H1 (cell line): ENCODE results near the gene PALD1. TPM values are rescaled to one million over a fixed set of nuclear protein-coding genes. Genes with fewer than 3 reads are reported as not detected.

Experiments
- CTCF ChIA-PET: fragments of 300-600 bp; sonication (Branson Sonifier 250); formaldehyde crosslinking; loops from one replicate; lab custom pipeline; 2021; ENCODE audit not compliant: partially characterized antibody; lab: Charles Lee
- POLR2A ChIA-PET: fragments of 300-600 bp; sonication (Branson Sonifier 250); formaldehyde crosslinking; loops from one replicate; lab custom pipeline; 2021; ENCODE audit warnings: inconsistent platforms; ENCODE audit not compliant: partially characterized antibody; lab: Charles Lee
- DNase-seq, 2 experiments: peaks; one replicate each; pipeline versions ENCODE4 v3.0.0 to v3.0.0-alpha.2; 2010 to 2022; ENCODE audit warnings: low spot score in 2 of 2, low read depth in 1 of 2, mixed read lengths in 1 of 2
- FAIRE-seq: peaks from 2 replicates; lab custom pipeline; 2011; peaks lifted over from hg19 to GRCh38; lab: Jason Lieb, UNC
- H2AFZ ChIP-seq: 2 replicates; pipeline ENCODE4 v1.8.1; 2012; ENCODE audit warnings: low read length, inconsistent platforms
- H2AK5ac ChIP-seq: 2 replicates; pipeline ENCODE4 v1.6.1; 2013; ENCODE audit warnings: low read depth, low read length
- H2BK120ac ChIP-seq: replicated peaks from 2 replicates; pipeline ENCODE3; 2013; ENCODE audit warnings: low read depth, low read length, inconsistent platforms
- H2BK12ac ChIP-seq: 2 replicates; pipeline ENCODE4 v1.6.1; 2013; ENCODE audit warnings: low read depth, low read length
- H2BK15ac ChIP-seq: 2 replicates; pipeline ENCODE4 v1.6.1; 2013; ENCODE audit warnings: low read length
- H2BK20ac ChIP-seq: 2 replicates; pipeline ENCODE4 v1.6.1; 2013; ENCODE audit warnings: low read length
- H2BK5ac ChIP-seq: 2 replicates; pipeline ENCODE4 v1.6.1; 2013; ENCODE audit warnings: low read depth, low read length
- H3K14ac ChIP-seq: 2 replicates; pipeline ENCODE4 v1.6.1; 2013; ENCODE audit warnings: inconsistent platforms; ENCODE audit not compliant: insufficient read length
- H3K18ac ChIP-seq: 2 replicates; pipeline ENCODE4 v1.6.1; 2013; ENCODE audit warnings: low read length; ENCODE audit errors: extremely low read depth
- H3K23ac ChIP-seq: 2 replicates; pipeline ENCODE4 v1.6.1; 2013; ENCODE audit warnings: inconsistent platforms; ENCODE audit not compliant: insufficient read length
- H3K23me2 ChIP-seq: 2 replicates; pipeline ENCODE4 v1.6.1; 2013; ENCODE audit warnings: low read depth, low read length
- H3K27ac ChIP-seq: 2 replicates; pipeline ENCODE4 v1.6.1; 2011; ENCODE audit warnings: low read depth, low read length, inconsistent platforms
- H3K27me3 ChIP-seq, 4 experiments: replicated peaks in 1 of 4; 1 replicate in 1 of 4; 2 replicates in 3 of 4; pipeline versions ENCODE4 v1.6.1 to v1.8.1; 2011 to 2013; ENCODE audit warnings: low read length in 3 of 4, mild to moderate bottlenecking in 3 of 4, inconsistent platforms in 2 of 4, mixed read lengths in 2 of 4, moderate library complexity in 1 of 4; ENCODE audit not compliant: control insufficient read depth in 3 of 4, insufficient read depth in 3 of 4; ENCODE audit errors: extremely low read depth in 1 of 4
- H3K36me3 ChIP-seq, 4 experiments: 2 replicates each; pipeline versions ENCODE4 v1.6.1 to v1.8.1; 2011 to 2013; ENCODE audit warnings: mild to moderate bottlenecking in 4 of 4, low read length in 3 of 4, moderate library complexity in 2 of 4, control low read depth in 1 of 4, inconsistent platforms in 1 of 4; ENCODE audit not compliant: insufficient read depth in 4 of 4, control insufficient read depth in 2 of 4
- H3K4ac ChIP-seq: replicated peaks from 2 replicates; pipeline ENCODE3; 2013; ENCODE audit warnings: low read length, low read depth, mixed read lengths, inconsistent platforms; ENCODE audit not compliant: insufficient read length
- H3K4me1 ChIP-seq, 4 experiments: replicated peaks in 1 of 4; 1 replicate in 1 of 4; 2 replicates in 3 of 4; pipeline versions ENCODE4 v1.6.1 to v1.8.1; 2011 to 2013; ENCODE audit warnings: low read length in 3 of 4, inconsistent platforms in 2 of 4, mixed read lengths in 1 of 4; ENCODE audit not compliant: insufficient read depth in 4 of 4, control insufficient read depth in 3 of 4
- H3K4me2 ChIP-seq, 2 experiments: 2 replicates each; pipeline versions ENCODE4 v1.6.1 to v1.8.1; 2011 to 2013; ENCODE audit warnings: low read depth in 2 of 2, low read length in 2 of 2, control low read depth in 1 of 2, inconsistent platforms in 1 of 2, mild to moderate bottlenecking in 1 of 2; ENCODE audit not compliant: insufficient read depth in 1 of 2
- H3K4me3 ChIP-seq, 4 experiments: fragments of 200-600, 300-600 bp in 1 of 4; sonication (generic), shearing (Covaris generic), sonication (Bioruptor Twin) in 1 of 4; 2 replicates each; pipeline versions ENCODE4 v1.5.1 to v1.8.1; 2011 to 2016; ENCODE audit warnings: low read length in 4 of 4, low read depth in 3 of 4, control low read depth in 2 of 4, inconsistent platforms in 2 of 4, mild to moderate bottlenecking in 2 of 4, mixed read lengths in 1 of 4, moderate library complexity in 1 of 4; ENCODE audit not compliant: insufficient read depth in 2 of 4; ENCODE audit errors: extremely low read depth in 1 of 4
- H3K56ac ChIP-seq: replicated peaks from 2 replicates; pipeline ENCODE3; 2013; ENCODE audit warnings: low read depth, mild to moderate bottlenecking, mixed read lengths, low read length, inconsistent platforms; ENCODE audit not compliant: insufficient read length
- H3K79me1 ChIP-seq: 2 replicates; pipeline ENCODE4 v1.6.1; 2013; ENCODE audit warnings: low read depth, low read length, control low read depth
- H3K79me2 ChIP-seq, 2 experiments: 2 replicates each; pipeline versions ENCODE4 v1.6.1 to v1.8.1; 2012 to 2013; ENCODE audit warnings: low read length in 2 of 2, mild to moderate bottlenecking in 2 of 2, inconsistent platforms in 1 of 2; ENCODE audit not compliant: insufficient read depth in 2 of 2, control insufficient read depth in 1 of 2
- H3K9ac ChIP-seq, 4 experiments: replicated peaks in 1 of 4; 1 replicate in 1 of 4; 2 replicates in 3 of 4; pipeline versions ENCODE4 v1.6.1 to v1.8.1; 2011 to 2013; ENCODE audit warnings: low read depth in 3 of 4, low read length in 3 of 4, control low read depth in 2 of 4, mild to moderate bottlenecking in 2 of 4, moderate library complexity in 2 of 4, inconsistent platforms in 1 of 4; ENCODE audit errors: extremely low read depth in 1 of 4
- H3K9me3 ChIP-seq, 2 experiments: 2 replicates each; pipeline versions ENCODE4 v1.6.1 to v1.8.1; 2012 to 2013; ENCODE audit warnings: mild to moderate bottlenecking in 2 of 2, moderate library complexity in 2 of 2, control low read depth in 1 of 2, inconsistent platforms in 1 of 2, low read depth in 1 of 2, low read length in 1 of 2, mixed read lengths in 1 of 2; ENCODE audit not compliant: insufficient read depth in 2 of 2
- H4K20me1 ChIP-seq, 2 experiments: replicated peaks in 1 of 2; 2 replicates each; pipeline versions ENCODE3 to v1.8.1; 2011 to 2013; ENCODE audit warnings: inconsistent platforms in 2 of 2, low read length in 2 of 2, mild to moderate bottlenecking in 1 of 2; ENCODE audit not compliant: insufficient read depth in 2 of 2, control insufficient read depth in 1 of 2
- H4K5ac ChIP-seq: 2 replicates; pipeline ENCODE4 v1.6.1; 2013; ENCODE audit warnings: low read length, low read depth, mixed read lengths, inconsistent platforms; ENCODE audit not compliant: insufficient read length
- H4K8ac ChIP-seq: 2 replicates; pipeline ENCODE4 v1.8.0; 2013; ENCODE audit warnings: mild to moderate bottlenecking, moderate library complexity, low read length, inconsistent platforms; ENCODE audit not compliant: insufficient read depth; ENCODE audit errors: extremely low read depth
- H4K91ac ChIP-seq: replicated peaks from 2 replicates; pipeline ENCODE3; 2013; ENCODE audit warnings: low read length, mixed read lengths, inconsistent platforms; ENCODE audit not compliant: insufficient read length
- BACH1 ChIP-seq: IDR thresholded peaks from 2 replicates; pipeline ENCODE4 v1.6.1; 2012; ENCODE audit warnings: low read length, improper control_type of control experiment
- CTCF ChIP-seq, 3 experiments: IDR thresholded peaks; 1 replicate in 2 of 3; 2 replicates in 1 of 3; pipeline versions ENCODE4 v1.5.1 to v1.6.1; 2011; ENCODE audit warnings: low read length in 3 of 3, mild to moderate bottlenecking in 3 of 3, inconsistent platforms in 2 of 3, low read depth in 1 of 3, moderate library complexity in 1 of 3; ENCODE audit not compliant: insufficient read depth in 1 of 3; ENCODE audit errors: control extremely low read depth in 1 of 3
- EGR1 ChIP-seq: IDR thresholded peaks from 2 replicates; pipeline ENCODE4 v1.6.1; 2011; ENCODE audit warnings: low read depth, low read length, borderline replicate concordance
- MAFK ChIP-seq: IDR thresholded peaks from 2 replicates; pipeline ENCODE4 v1.6.1; 2012; ENCODE audit warnings: low read depth, mild to moderate bottlenecking, improper control_type of control experiment, low read length
- RAD21 ChIP-seq, 2 experiments: IDR thresholded peaks in 1 of 2; conservative IDR thresholded peaks in 1 of 2; 2 replicates each; pipeline ENCODE4 v1.6.1; 2011; ENCODE audit warnings: low read depth in 2 of 2, low read length in 2 of 2, improper control_type of control experiment in 1 of 2, inconsistent platforms in 1 of 2, mild to moderate bottlenecking in 1 of 2, moderate library complexity in 1 of 2
- RNF2 ChIP-seq: fragments of 200-900, 300-1000 bp; sonication (generic); IDR thresholded peaks from 2 replicates; pipeline ENCODE4 v1.7.1; 2016; ENCODE audit warnings: borderline replicate concordance, low read depth, mild to moderate bottlenecking, antibody characterized with exemption, low read length; ENCODE audit not compliant: poor library complexity, severe bottlenecking; ENCODE audit errors: missing control alignments
- SP1 ChIP-seq: IDR thresholded peaks from 2 replicates; pipeline ENCODE4 v1.6.1; 2011; ENCODE audit warnings: low read depth, low read length
- TBP ChIP-seq: IDR thresholded peaks from 2 replicates; pipeline ENCODE4 v1.6.1; 2011; ENCODE audit warnings: low read depth, low read length, improper control_type of control experiment
- TCF12 ChIP-seq: IDR thresholded peaks from 2 replicates; pipeline ENCODE4 v1.6.1; 2011; ENCODE audit warnings: low read depth, mild to moderate bottlenecking, low read length
- WGBS, 2 experiments: shearing (Covaris generic) in 1 of 2; methylation state at CpG; one replicate each; pipeline versions ENCODE4 v1.1.6 to v1.1.7; 2013 to 2015; ENCODE audit warnings: low lambda C conversion rate in 2 of 2, mixed read lengths in 2 of 2, inconsistent platforms in 1 of 2, low coverage in 1 of 2, missing lambda C conversion rate in 1 of 2; ENCODE audit not compliant: insufficient replicate concordance in 2 of 2, insufficient coverage in 1 of 2, insufficient read length in 1 of 2; ENCODE audit errors: extremely low coverage in 1 of 2, missing lambda C conversion rate in 1 of 2; 5-methylcytosine and 5-hydroxymethylcytosine counted together
- polyA plus RNA-seq, 7 experiments: library from polyadenylated mRNA; depleted of rRNA in 3 of 7; stranded (reverse) in 5 of 7; unstranded in 2 of 7; fragments of >200 nt in 5 of 7; fragments of 200-250 nt in 2 of 7; gene quantifications; 1 replicate in 5 of 7; 2 replicates in 1 of 7; 4 replicates in 1 of 7; pipeline versions ENCODE4 v1.2.1 to v1.2.3, GENCODE V29; 2011 to 2013; ENCODE audit warnings: missing spikeins in 2 of 7, mixed read lengths in 2 of 7
- total RNA-seq: library from RNA; stranded (reverse); fragmentation: NEBNext Ultra II Directional; extraction: Animal tissue kit (Norgen Biotek cat#: 25700); gene quantifications from 2 replicates; pipeline ENCODE4 v1.2.1, GENCODE V29; 2021

The PALD1 gene
- total and polyA plus RNA-seq, 2 of the 8 experiments (the other 6 are each of a cell fraction or from before 2014, with no cell fraction given): 13.3 to 32.8 TPM

GRCh38 chr10:70437721-70438120, 40.8 kb upstream of the PALD1 start:
- CTCF ChIA-PET: interaction anchor here (0.7 to 9.2 kb wide), 15 partner anchors 9 to 214 kb away, joined by 3 to 67 read pairs (median 5); no protein-coding TSS in a partner anchor
- H3K4me1 ChIP-seq: peaks cover under 1 to 16% (median 14%) of the 10 kb centered on the region in 4 experiments
- H3K4me2 ChIP-seq: no peak overlapping the region
- no peak overlapping the region for H2AFZ ChIP-seq
- no peak overlapping the region for H3K4me3 ChIP-seq
- H4K91ac ChIP-seq: no peak overlapping the region
- POLR2A ChIA-PET: interaction anchor here (0.6 to 3.1 kb wide), 10 partner anchors 10 to 335 kb away, joined by 3 to 14 read pairs (median 4); no protein-coding TSS in a partner anchor
- H3K18ac ChIP-seq: no peak overlapping the region
- H2BK12ac ChIP-seq: no peak overlapping the region
- no peak overlapping the region for H3K4ac ChIP-seq
- H3K36me3 ChIP-seq: no peaks in the 10 kb centered on the region; a peak in 1 of 8 replicates
- H2BK120ac ChIP-seq: no peak overlapping the region
- no peaks in the 10 kb centered on the region; the same call in 1 of the 2 replicates for H3K79me1 ChIP-seq
- no peak for DNase-seq
- no peak overlapping the region for H3K23ac ChIP-seq
- no peak overlapping the region for H3K14ac ChIP-seq
- no peak for FAIRE-seq
- H3K79me2 ChIP-seq: no peaks in the 10 kb centered on the region
- H3K27me3 ChIP-seq: peaks cover 18 to 39% (median 38%) of the 10 kb centered on the region in 4 experiments
- peaks cover 2 to 17% of the 10 kb centered on the region in 2 experiments for H4K20me1 ChIP-seq
- no peak overlapping the region for H2AK5ac ChIP-seq
- WGBS, 2 experiments: 57% methylated on average over 5 of the region's 5 CpGs; no CpG with 5 or more reads in 1 of the 2 experiments
- no peak overlapping the region for H2BK20ac ChIP-seq
- H3K9ac ChIP-seq: no peak overlapping the region
- H3K27ac ChIP-seq: no peak overlapping the region
- H4K8ac ChIP-seq: no peak overlapping the region; the same call in 1 of the 2 replicates
- peaks cover 15% of the 10 kb centered on the region; the same call in 1 of the 2 replicates for H3K23me2 ChIP-seq
- no peak overlapping the region for H4K5ac ChIP-seq
- H2BK15ac ChIP-seq: no peak overlapping the region
- H2BK5ac ChIP-seq: no peak overlapping the region
- H3K56ac ChIP-seq: no peak overlapping the region
- no peaks in the 10 kb centered on the region for H3K9me3 ChIP-seq
- TF ChIP-seq BACH1 (peak; percentile 93), MAFK (peak; percentile 73; the same call in 1 of the 2 replicates), TCF12 (0 out of 2 replicates have a peak, but pooled peaks have one; percentile 20), EGR1 (no peak), RNF2 (no peak), RAD21 (IDR thresholded peaks at IDR 0.05 in 1 of 2, conservative IDR thresholded peaks at IDR 0.05 in 1 of 2; ENCODE audit: low read depth in 2 of 2, low read length in 2 of 2) (peak in 1 of 2 experiments; percentile 19; a peak in 1 of 4 replicates), CTCF (IDR thresholded peaks at IDR 0.05; ENCODE audit: control extremely low read depth in 1 of 3, insufficient read depth in 1 of 3, low read depth in 1 of 3, low read length in 3 of 3) (peak; percentile 17 to 21 (median 21); a peak in 3 of 4 replicates), TBP (no peak), SP1 (no peak)
